ENCODE results near the gene MBTPS1. TPM values are rescaled to one million over a fixed set of nuclear protein-coding genes. Genes with fewer than 3 reads are reported as not detected.

Gene MBTPS1
- total and polyA plus RNA-seq, 9 of the 15 experiments (the other 6 are each of a cell fraction or from before 2014, with no cell fraction given): 2.8 to 57.6 (median 43.8) TPM

- no peak for TF ChIP-seq FIP1L1 (IDR thresholded peaks at IDR 0.05; ENCODE audit: low read depth, low read length, poor library complexity, severe bottlenecking)
- TF ChIP-seq CBFA2T2 (conservative IDR thresholded peaks at IDR 0.05): peak; percentile 81
- peak; percentile 85 for TF ChIP-seq POLR2AphosphoS5 (IDR thresholded peaks at IDR 0.05; ENCODE audit: control insufficient read depth, insufficient read depth, low read depth, low read length)
- TF ChIP-seq CEBPZ (IDR thresholded peaks at IDR 0.05; ENCODE audit: borderline replicate concordance, low read depth, low read length): no peak
- TF ChIP-seq ZNF274 (IDR thresholded peaks at IDR 0.05; ENCODE audit: borderline replicate concordance, low read depth, low read length): no peak
- no peak for TF ChIP-seq E2F5 (CRISPR knock-in tag; IDR thresholded peaks at IDR 0.05)
- TF ChIP-seq ARID3A (IDR thresholded peaks at IDR 0.05; ENCODE audit: borderline replicate concordance, low read depth, low read length): no peak
- TF ChIP-seq ZC3H11A (IDR thresholded peaks at IDR 0.05; ENCODE audit: low read depth, low read length): no peak
- TF ChIP-seq DPF2 (IDR thresholded peaks at IDR 0.05): peak; percentile 81
- no peak for TF ChIP-seq ZBTB49 (CRISPR knock-in tag; IDR thresholded peaks at IDR 0.05; ENCODE audit: borderline replicate concordance)
- no peak for TF ChIP-seq CCAR2 (IDR thresholded peaks at IDR 0.05; ENCODE audit: low read depth, low read length)
- no peak for TF ChIP-seq PHTF2 (CRISPR knock-in tag; IDR thresholded peaks at IDR 0.05)
- TF ChIP-seq GABPB1 (CRISPR knock-in tag; IDR thresholded peaks at IDR 0.05): no peak
- peak; percentile 93 for TF ChIP-seq USF1 (CRISPR knock-in tag; IDR thresholded peaks at IDR 0.05)
- no peak for TF ChIP-seq ZNF282 (CRISPR knock-in tag; IDR thresholded peaks at IDR 0.05)
Observed at GRCh38 chr16:84013787-84014569, 102.8 kb downstream of the MBTPS1 start (continued).
